Liver (tissue), 9 donors: ENCODE results near the gene COL15A1. TPM values are rescaled to one million over a fixed set of nuclear protein-coding genes. Genes with fewer than 3 reads are reported as not detected.

Experiments used
- DNase-seq: peaks from one replicate; pipeline ENCODE4 v3.0.0-alpha.2; 2017; ENCODE audit warnings: low spot score
- H3K27ac ChIP-seq, 2 donors: one replicate each; pipeline ENCODE4 v1.7.0; 2013; ENCODE audit warnings: inconsistent platforms in 2 of 2, low read length in 2 of 2, control low read depth in 1 of 2, low read depth in 1 of 2, mild to moderate bottlenecking in 1 of 2
- H3K27me3 ChIP-seq, 4 donors: one replicate each; pipeline versions ENCODE4 v1.6.1 to v1.7.0; 2013; ENCODE audit warnings: low read length in 3 of 4, inconsistent platforms in 1 of 4, mild to moderate bottlenecking in 1 of 4, moderate library complexity in 1 of 4; ENCODE audit not compliant: control insufficient read depth in 4 of 4, insufficient read depth in 4 of 4
- H3K36me3 ChIP-seq, 4 donors: one replicate each; pipeline versions ENCODE4 v1.6.1 to v1.7.0; 2013; ENCODE audit warnings: low read length in 3 of 4, mild to moderate bottlenecking in 3 of 4, low read depth in 1 of 4, moderate library complexity in 1 of 4; ENCODE audit not compliant: control insufficient read depth in 4 of 4, insufficient read depth in 3 of 4
- H3K4me1 ChIP-seq, 4 donors: one replicate each; pipeline versions ENCODE4 v1.6.1 to v1.7.0; 2013; ENCODE audit warnings: low read length in 3 of 4, mild to moderate bottlenecking in 3 of 4, moderate library complexity in 1 of 4; ENCODE audit not compliant: control insufficient read depth in 4 of 4, insufficient read depth in 4 of 4
- H3K4me3 ChIP-seq, 3 donors: one replicate each; pipeline versions ENCODE4 v1.6.1 to v1.7.0; 2013; ENCODE audit warnings: low read length in 3 of 3, control low read depth in 1 of 3, low read depth in 1 of 3, mild to moderate bottlenecking in 1 of 3
- H3K9ac ChIP-seq, 2 donors: one replicate each; pipeline ENCODE4 v1.7.0; 2013; ENCODE audit warnings: low read length in 2 of 2, mild to moderate bottlenecking in 2 of 2, moderate library complexity in 2 of 2, control low read depth in 1 of 2, low read depth in 1 of 2
- H3K9me3 ChIP-seq, 4 donors: one replicate each; pipeline versions ENCODE4 v1.6.1 to v1.7.0; 2013; ENCODE audit warnings: low read length in 3 of 4; ENCODE audit not compliant: control insufficient read depth in 4 of 4
- FOXA1 ChIP-seq: IDR thresholded peaks from 2 replicates; pipeline ENCODE4 v1.6.1; 2016; ENCODE audit warnings: antibody characterized with exemption
- FOXA2 ChIP-seq: IDR thresholded peaks from 2 replicates; pipeline ENCODE4 v1.6.1; 2016; ENCODE audit warnings: antibody characterized with exemption
- HNF4A ChIP-seq, 2 donors: conservative IDR thresholded peaks; 2 replicates each; pipeline ENCODE4 v1.6.1; 2016; ENCODE audit warnings: antibody characterized with exemption in 2 of 2, mild to moderate bottlenecking in 2 of 2
- HNF4G ChIP-seq: IDR thresholded peaks from 2 replicates; pipeline ENCODE4 v1.6.1; 2016; ENCODE audit warnings: antibody characterized with exemption
- JUND ChIP-seq, 2 donors: IDR thresholded peaks; 2 replicates each; pipeline ENCODE4 v1.6.1; 2016; ENCODE audit warnings: antibody characterized with exemption in 2 of 2
- RAD21 ChIP-seq, 2 donors: IDR thresholded peaks; 2 replicates each; pipeline ENCODE4 v1.6.1; 2016; ENCODE audit warnings: antibody characterized with exemption in 2 of 2, mild to moderate bottlenecking in 2 of 2
- SP1 ChIP-seq: IDR thresholded peaks from 2 replicates; pipeline ENCODE4 v1.6.1; 2018; ENCODE audit warnings: antibody characterized with exemption, mild to moderate bottlenecking
- TAF1 ChIP-seq: conservative IDR thresholded peaks from 2 replicates; pipeline ENCODE4 v1.6.1; 2016; ENCODE audit warnings: antibody characterized with exemption, mild to moderate bottlenecking
- YY1 ChIP-seq: IDR thresholded peaks from 2 replicates; pipeline ENCODE4 v1.6.1; 2016; ENCODE audit warnings: antibody characterized with exemption, mild to moderate bottlenecking
- WGBS: extraction: QIAGEN DNeasy Blood & Tissue Kit; methylation state at CpG from one replicate; pipeline ENCODE4 v1.1.7; 2013; 5-methylcytosine and 5-hydroxymethylcytosine counted together
- polyA plus RNA-seq, 2 donors: library from polyadenylated mRNA; stranded (reverse) in 1 of 2; unstranded in 1 of 2; fragments of 200-250 nt in 1 of 2; fragments of >200 nt in 1 of 2; fragmentation: Nextera tagmentation in 1 of 2; extraction: Ambion mirVana in 1 of 2; gene quantifications; one replicate each; pipeline versions ENCODE4 v1.2.1 to v1.2.3, GENCODE V29; 2013 to 2015
- total RNA-seq, 2 donors: library from RNA; depleted of rRNA; stranded (reverse); fragments of >200 nt; gene quantifications; one replicate each; pipeline ENCODE4 v1.2.3, GENCODE V29; 2014
- TF ChIP-seq, protein P1 (sequence below): IDR thresholded peaks from 2 replicates; pipeline ENCODE4 v1.6.1; 2016; ENCODE audit warnings: antibody characterized with exemption
- TF ChIP-seq, protein P2 (sequence below): fragments of 150-350 bp; IDR thresholded peaks from 2 replicates; pipeline ENCODE4 v1.5.1; 2017; ENCODE audit warnings: improper control_type of control experiment, low read depth, low read length; ENCODE audit not compliant: missing input control
- TF ChIP-seq, protein P3 (sequence below): IDR thresholded peaks from 2 replicates; pipeline ENCODE4 v1.6.1; 2016; ENCODE audit warnings: antibody characterized with exemption, mild to moderate bottlenecking
- TF ChIP-seq, protein P4 (sequence below): IDR thresholded peaks from 2 replicates; pipeline ENCODE4 v1.6.1; 2016; ENCODE audit warnings: antibody characterized with exemption
- donor health status: healthy.
- donor health status: healthy.
- donor health status: healthy.
- donor health status: healthy.
- donor health status: healthy.

The COL15A1 gene
- total and polyA plus RNA-seq, 4 donors, result 0.10 to 0.42 (median 0.24) TPM

DNA sequence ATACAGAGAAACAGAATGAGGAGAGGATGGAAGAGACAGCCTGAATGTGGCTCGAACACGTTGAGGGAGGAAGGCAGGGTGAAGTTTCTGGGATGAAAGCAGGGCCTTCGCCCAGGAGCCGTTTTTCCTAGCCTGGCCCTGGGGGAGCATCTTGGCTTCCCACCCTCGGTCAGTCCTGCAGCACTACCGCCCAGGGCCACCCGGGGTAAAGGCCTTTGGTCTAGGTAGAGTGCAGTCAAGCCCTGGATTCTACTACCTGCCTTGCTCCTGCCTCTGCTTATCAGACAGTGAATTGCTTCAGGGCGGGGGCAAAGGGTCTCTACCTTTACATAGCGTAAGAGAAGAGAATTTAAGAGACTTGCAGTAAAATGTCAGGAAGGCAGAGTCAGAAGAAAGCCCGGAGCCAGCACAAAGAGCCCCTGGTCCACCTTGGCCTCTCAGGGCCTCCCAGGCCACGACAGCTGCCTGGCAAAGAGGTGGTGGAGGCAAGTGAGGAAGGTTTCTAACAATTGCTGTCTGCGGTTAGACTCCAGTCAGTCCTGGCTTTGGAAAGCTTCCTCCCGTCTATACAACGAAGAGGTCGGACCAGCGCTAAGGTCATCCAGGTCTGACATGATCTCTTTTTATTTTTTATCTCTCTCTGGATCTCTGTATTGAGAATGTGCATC is 17.9 kb downstream of the COL15A1 start:
- Histone ChIP-seq H3K4me3 (no peak overlapping the region), H3K9me3 (peaks cover 0 to 3% (median 2%) of the 10 kb centered on the region in 4 donors), H3K4me1 (no peaks in the 10 kb centered on the region), H3K9ac (no peak overlapping the region), H3K27ac (no peak overlapping the region), H3K27me3 (peaks cover 0 to 5% (median 0%) of the 10 kb centered on the region in 4 donors), H3K36me3 (no peaks in the 10 kb centered on the region)
- 82% methylated on average over 16 of the region's 16 CpGs for WGBS
- TF ChIP-seq FOXA2 (no peak), JUND (IDR thresholded peaks at IDR 0.05) (no peak), FOXA1 (no peak), HNF4A (conservative IDR thresholded peaks at IDR 0.05) (no peak), TAF1 (no peak)
- TF ChIP-seq, protein P1, sequence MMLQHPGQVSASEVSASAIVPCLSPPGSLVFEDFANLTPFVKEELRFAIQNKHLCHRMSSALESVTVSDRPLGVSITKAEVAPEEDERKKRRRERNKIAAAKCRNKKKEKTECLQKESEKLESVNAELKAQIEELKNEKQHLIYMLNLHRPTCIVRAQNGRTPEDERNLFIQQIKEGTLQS, result no peak
- no peak for DNase-seq

DNA sequence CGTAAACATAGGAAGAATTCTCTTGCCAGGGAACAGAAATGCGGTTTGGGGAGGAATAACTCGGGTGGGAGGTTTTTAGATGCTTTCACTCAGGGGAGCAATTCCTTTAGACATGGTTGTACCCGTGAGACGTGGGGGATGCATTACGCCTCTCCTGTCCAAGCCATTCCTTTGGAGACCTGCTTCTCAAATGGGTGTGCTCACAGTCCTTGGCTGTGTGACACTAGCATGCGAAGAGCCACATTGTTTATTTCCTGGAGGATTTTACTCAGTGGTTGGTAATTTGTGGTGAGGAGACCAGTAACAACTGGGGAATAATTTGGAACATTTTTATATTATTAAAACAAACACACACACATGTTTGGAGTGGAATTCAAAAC is 18.5 kb downstream of the COL15A1 start:
- Histone ChIP-seq H3K9me3 (peaks cover 0 to 2% (median 0%) of the 10 kb centered on the region in 4 donors), H3K4me1 (no peaks in the 10 kb centered on the region), H3K4me3 (no peak overlapping the region), H3K36me3 (no peaks in the 10 kb centered on the region), H3K27ac (no peak overlapping the region), H3K27me3 (peaks cover 0 to 5% (median 0%) of the 10 kb centered on the region in 4 donors), H3K9ac (no peak overlapping the region)
- no peak for DNase-seq
- WGBS, result 81% methylated on average over 7 of the region's 7 CpGs
- TF ChIP-seq, protein P2, sequence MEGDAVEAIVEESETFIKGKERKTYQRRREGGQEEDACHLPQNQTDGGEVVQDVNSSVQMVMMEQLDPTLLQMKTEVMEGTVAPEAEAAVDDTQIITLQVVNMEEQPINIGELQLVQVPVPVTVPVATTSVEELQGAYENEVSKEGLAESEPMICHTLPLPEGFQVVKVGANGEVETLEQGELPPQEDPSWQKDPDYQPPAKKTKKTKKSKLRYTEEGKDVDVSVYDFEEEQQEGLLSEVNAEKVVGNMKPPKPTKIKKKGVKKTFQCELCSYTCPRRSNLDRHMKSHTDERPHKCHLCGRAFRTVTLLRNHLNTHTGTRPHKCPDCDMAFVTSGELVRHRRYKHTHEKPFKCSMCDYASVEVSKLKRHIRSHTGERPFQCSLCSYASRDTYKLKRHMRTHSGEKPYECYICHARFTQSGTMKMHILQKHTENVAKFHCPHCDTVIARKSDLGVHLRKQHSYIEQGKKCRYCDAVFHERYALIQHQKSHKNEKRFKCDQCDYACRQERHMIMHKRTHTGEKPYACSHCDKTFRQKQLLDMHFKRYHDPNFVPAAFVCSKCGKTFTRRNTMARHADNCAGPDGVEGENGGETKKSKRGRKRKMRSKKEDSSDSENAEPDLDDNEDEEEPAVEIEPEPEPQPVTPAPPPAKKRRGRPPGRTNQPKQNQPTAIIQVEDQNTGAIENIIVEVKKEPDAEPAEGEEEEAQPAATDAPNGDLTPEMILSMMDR, result no peak
- TF ChIP-seq RAD21 (IDR thresholded peaks at IDR 0.05) (no peak), TAF1 (no peak), SP1 (no peak), HNF4G (no peak), YY1 (no peak), JUND (IDR thresholded peaks at IDR 0.05) (no peak)
- TF ChIP-seq, protein P3, sequence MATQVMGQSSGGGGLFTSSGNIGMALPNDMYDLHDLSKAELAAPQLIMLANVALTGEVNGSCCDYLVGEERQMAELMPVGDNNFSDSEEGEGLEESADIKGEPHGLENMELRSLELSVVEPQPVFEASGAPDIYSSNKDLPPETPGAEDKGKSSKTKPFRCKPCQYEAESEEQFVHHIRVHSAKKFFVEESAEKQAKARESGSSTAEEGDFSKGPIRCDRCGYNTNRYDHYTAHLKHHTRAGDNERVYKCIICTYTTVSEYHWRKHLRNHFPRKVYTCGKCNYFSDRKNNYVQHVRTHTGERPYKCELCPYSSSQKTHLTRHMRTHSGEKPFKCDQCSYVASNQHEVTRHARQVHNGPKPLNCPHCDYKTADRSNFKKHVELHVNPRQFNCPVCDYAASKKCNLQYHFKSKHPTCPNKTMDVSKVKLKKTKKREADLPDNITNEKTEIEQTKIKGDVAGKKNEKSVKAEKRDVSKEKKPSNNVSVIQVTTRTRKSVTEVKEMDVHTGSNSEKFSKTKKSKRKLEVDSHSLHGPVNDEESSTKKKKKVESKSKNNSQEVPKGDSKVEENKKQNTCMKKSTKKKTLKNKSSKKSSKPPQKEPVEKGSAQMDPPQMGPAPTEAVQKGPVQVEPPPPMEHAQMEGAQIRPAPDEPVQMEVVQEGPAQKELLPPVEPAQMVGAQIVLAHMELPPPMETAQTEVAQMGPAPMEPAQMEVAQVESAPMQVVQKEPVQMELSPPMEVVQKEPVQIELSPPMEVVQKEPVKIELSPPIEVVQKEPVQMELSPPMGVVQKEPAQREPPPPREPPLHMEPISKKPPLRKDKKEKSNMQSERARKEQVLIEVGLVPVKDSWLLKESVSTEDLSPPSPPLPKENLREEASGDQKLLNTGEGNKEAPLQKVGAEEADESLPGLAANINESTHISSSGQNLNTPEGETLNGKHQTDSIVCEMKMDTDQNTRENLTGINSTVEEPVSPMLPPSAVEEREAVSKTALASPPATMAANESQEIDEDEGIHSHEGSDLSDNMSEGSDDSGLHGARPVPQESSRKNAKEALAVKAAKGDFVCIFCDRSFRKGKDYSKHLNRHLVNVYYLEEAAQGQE, result no peak
- TF ChIP-seq, protein P4, sequence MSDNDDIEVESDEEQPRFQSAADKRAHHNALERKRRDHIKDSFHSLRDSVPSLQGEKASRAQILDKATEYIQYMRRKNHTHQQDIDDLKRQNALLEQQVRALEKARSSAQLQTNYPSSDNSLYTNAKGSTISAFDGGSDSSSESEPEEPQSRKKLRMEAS, result no peak
